GM10248 (cell line): Measurements from ENCODE around the gene KLHDC8B.
"Not testable (repeated sequence)": the region's sequence is repeated elsewhere in the genome, so short reads cannot be mapped to it uniquely, and the experiment has no call there.

Experiments used
- CTCF ChIA-PET: fragments of 300-600 bp; sonication (Branson Sonifier 250); formaldehyde crosslinking; extraction: SDS; loops from one replicate; lab custom pipeline; 2021; ENCODE audit warnings: antibody characterized with exemption; lab: Yijun Ruan, JAX
- POLR2A ChIA-PET: fragments of 350-650 bp; sonication (Branson Sonifier 250); formaldehyde crosslinking; extraction: SDS; loops from one replicate; lab custom pipeline; 2020; ENCODE audit warnings: antibody characterized with exemption; lab: Yijun Ruan, JAX
- DNase-seq: peaks from one replicate; pipeline ENCODE4 v3.0.0; 2012; ENCODE audit errors: extremely low spot score
- CTCF ChIP-seq: IDR thresholded peaks from 2 replicates; pipeline ENCODE4 v1.5.1; 2012; ENCODE audit warnings: mild to moderate bottlenecking, low read depth; ENCODE audit errors: extremely low read depth, missing control alignments, control extremely low read depth

Gene KLHDC8B

GRCh38 chr3:49213998-49214397 lies 42.6 kb downstream of the KLHDC8B start:
- TF ChIP-seq CTCF: no peak
- no peak for DNase-seq
- ChIA-PET CTCF (no interaction called here), POLR2A (no interaction called here)

- POLR2A ChIA-PET, DNase-seq, CTCF ChIA-PET: not testable (repeated sequence)
Measured at GRCh38 chr3:49216687-49217086, 45.3 kb downstream of the KLHDC8B start.

GRCh38 chr3:49217108-49217507 lies 45.7 kb downstream of the KLHDC8B start:
- CTCF ChIA-PET, POLR2A ChIA-PET, DNase-seq: not testable (repeated sequence)

- CTCF ChIA-PET: no interaction called here
- no peak for TF ChIP-seq CTCF
- POLR2A ChIA-PET: no interaction called here
- no peak for DNase-seq
Measured at GRCh38 chr3:49217688-49218470, 46.5 kb downstream of the KLHDC8B start.

- DNase-seq, POLR2A ChIA-PET, CTCF ChIA-PET: not testable (repeated sequence)
Measured at GRCh38 chr3:49218471-49218989, 47.1 kb downstream of the KLHDC8B start.

GRCh38 chr3:49219132-49219531 lies 47.7 kb downstream of the KLHDC8B start:
- ChIA-PET CTCF (no interaction called here), POLR2A (no interaction called here)
- no peak for TF ChIP-seq CTCF
- DNase-seq: no peak

GRCh38 chr3:49220985-49221563 lies 49.7 kb downstream of the KLHDC8B start:
- POLR2A ChIA-PET, DNase-seq: not testable (repeated sequence)
- CTCF ChIA-PET: interaction anchor here (1.7 kb wide), 1 partner anchor 17 kb away, joined by 5 read pairs; no protein-coding TSS in a partner anchor

GRCh38 chr3:49222002-49222401 lies 50.6 kb downstream of the KLHDC8B start:
- ChIA-PET CTCF (interaction anchor here (1.7 kb wide), 1 partner anchor 17 kb away, joined by 5 read pairs; no protein-coding TSS in a partner anchor), POLR2A (no interaction called here)
- no peak for DNase-seq
- no peak for TF ChIP-seq CTCF
